Stimulated activated CD8-positive, alpha-beta memory T cell treated with anti-CD3 and anti-CD28 coated beads, Interleukin-15, amount 100 ng/mL, for 1 hour (primary cell): ENCODE data around the gene ARSK.

Experiments
- DNase-seq: peaks from one replicate; pipeline ENCODE4 v3.0.0-alpha.2; 2020; ENCODE audit warnings: low read depth

Gene ARSK

DNA sequence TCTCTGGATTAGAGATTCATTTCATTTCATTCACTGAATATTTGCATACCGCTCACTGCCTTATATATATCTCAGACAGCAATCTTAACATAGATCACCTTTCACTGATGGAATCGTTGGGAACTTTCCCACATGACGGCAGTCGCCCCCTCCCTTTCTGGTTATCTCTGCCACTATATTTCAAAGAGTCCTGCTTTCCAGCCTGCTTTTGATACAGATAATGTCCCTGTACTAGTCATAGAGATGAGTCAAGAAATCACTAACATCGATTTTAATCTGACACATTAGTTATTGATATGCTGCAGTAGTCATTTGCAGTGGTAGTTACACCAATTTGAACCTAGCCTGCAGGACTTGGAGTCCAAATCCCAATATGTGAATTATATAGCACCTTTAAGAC, 8.5 kb downstream of the ARSK start:
- DNase-seq = no peak

DNA sequence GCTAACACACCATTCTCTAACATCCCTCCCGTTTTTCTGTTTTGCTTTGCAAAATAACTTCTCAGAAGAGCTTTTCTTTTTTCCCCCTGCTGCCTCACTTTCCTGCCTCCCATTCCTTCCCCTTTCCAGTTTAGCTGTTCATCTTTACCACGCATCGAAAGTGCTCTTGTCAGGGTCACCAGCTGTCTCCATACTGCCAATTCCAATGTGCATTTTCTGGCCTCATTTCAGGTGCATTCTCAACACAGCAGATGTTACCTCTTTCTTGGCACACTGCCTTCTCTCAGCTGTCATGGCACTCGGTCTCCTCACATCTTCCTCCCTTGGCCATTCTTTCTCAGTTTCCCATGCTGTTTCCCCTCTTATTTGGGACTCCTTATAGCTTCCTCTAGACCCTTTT, 9.5 kb downstream of the ARSK start:
- DNase-seq = no peak

DNA sequence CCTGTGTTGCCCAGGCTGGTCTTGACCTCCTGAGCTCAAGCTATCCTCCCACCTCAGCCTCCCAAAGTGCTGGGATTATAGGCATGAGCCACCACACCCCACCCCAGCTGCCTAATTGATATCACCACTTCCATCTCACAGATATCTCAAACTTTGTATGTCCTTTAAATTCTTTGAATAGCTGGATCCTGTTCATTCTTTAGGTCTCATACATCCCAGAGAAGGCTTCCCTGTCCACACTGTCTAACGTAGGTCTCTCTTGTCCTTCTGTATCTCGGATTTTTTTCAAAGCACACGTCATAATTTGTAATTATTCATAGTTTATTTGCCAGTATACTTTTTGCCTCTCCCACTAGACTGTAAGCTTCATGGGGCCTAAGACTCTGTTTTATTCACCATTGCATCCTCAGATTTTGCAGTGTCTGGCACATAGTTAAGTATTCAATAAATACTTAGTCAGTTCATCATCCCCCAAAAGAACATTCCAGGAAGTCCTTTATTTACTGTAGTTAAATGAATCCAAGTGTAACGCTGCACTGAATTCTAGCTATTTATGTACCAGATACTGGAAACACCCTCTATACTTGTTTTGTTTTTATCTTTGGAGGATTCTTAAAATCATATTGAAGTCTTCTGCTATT, 10.5 kb downstream of the ARSK start:
- DNase-seq = no peak

DNA sequence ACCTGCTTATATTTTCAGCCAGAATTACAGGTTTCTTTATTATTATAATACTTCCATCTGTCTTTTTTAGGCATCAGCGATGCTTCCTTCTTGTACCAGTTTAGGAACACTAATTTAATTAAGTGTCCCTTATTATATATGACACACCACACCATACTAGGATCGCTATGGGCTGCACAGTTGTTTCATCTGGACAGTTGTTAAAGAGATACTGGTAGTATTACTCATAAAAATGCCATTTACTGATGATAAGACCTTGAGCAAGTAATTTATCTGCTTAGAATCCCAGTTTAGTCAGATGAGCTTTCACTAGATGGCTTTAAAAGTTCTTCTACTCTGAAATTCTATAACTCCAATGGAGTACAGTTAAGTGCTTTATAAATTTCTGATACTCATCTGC, 17.1 kb downstream of the ARSK start:
- DNase-seq = no peak

DNA sequence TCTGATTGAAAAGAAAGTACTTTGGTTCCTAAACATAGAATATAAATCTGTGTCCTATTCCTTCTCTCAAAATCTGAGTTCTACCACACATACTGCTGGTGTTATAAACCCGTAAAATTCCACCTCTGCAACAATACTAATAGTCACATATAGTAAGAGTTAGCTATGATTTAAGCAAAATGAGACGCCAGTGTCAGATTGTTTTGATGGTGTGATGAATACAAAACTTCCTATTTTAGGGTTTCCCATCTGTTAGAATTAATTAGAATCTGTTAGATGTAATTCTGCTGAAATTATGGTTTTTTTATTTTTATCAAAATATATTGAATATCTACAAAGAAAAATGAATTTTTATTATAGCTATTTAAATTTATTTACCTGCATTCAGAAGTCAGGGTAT, 26.7 kb downstream of the ARSK start:
- DNase-seq = no peak

DNA sequence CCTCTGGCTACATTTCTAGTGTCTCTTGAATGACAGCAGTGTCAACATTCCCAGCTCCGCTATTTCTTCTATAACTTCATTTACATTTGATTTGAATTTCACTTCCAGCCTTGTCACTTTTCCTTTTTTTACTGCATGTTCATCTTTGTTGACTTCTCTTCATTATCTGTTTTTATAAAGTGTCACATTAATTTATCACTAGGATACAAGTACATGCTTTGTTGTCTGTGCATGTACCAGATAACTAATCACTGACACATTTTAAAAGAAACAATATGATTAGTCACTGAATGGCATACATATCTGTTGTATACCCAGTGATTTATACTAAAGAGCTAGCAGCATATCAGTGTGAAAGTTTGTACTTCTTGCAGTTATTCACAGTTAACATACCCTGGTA, 29.1 kb downstream of the ARSK start:
- DNase-seq = no peak

GRCh38 chr5:95590880-95591279, 36.0 kb downstream of the ARSK start:
- no peak for DNase-seq

- DNase-seq = no peak
Observed at GRCh38 chr5:95591490-95591901, 36.6 kb downstream of the ARSK start.

DNA sequence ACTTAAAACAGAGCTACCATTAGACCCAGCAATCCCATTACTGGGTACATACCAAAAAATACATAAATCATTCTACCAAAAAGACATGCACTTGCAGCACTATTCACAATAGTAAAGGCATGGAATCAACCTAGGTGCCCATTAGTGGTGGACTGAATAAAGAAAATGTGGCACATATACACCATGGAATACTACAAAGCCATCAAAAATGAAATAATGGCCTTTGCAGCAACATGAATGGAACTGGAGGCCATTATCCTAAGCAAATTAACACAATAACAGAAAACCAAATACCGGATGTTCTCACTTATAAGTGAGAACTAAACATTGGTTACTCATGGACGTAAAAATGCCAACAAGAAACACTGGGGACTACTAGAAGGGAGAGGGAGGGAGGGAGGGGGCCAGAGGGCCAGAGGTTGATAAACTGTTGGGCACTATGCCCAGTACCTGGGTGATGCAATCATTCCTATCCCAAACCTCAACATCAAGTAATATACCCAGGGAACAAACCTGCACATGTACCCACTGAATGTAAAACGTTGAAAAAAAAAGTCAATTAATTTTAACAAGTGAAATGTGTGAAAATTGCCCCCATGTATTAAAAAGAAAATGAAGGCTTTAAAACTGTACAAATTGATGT, 40.5 kb downstream of the ARSK start:
- no peak for DNase-seq

GRCh38 chr5:95599252-95599651, 44.4 kb downstream of the ARSK start:
- DNase-seq = no peak

DNA sequence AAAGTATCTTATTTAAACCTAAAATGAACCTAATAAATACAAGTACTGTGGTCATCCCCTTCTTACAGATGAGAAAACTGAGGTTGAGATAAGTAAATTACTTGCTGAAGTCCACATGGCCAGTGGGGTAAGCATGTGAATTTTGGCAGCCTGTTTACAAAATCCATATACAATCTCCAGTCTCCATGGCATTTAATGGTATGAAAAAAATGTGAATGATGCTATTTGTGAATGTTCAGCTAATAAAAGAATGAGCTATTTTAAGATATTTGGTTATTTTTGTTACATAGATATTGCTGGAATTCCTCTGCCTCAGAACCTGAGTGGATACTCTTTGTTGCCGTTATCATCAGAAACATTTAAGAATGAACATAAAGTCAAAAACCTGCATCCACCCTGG, 45.7 kb downstream of the ARSK start:
- no peak for DNase-seq

- no peak for DNase-seq
Observed at GRCh38 chr5:95605786-95606185, 50.9 kb downstream of the ARSK start.

DNA sequence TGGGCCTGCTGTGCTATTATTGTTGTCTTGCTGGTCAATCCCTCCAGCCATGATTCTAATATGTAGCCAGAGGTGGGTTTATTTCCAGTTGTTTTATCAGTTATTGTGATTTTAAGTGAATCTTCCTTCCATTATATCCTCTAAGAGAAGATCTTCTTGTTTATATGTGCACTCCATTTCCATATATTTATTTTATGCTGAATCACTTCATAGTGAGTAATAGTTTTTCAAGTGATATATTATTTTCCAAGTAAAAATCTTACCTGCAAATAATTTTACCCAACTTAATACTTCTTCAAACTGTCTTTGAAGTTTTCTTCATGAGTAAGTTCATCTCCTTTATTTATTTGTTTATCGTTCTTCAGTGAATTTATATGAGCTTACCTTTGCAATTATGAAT, 51.5 kb downstream of the ARSK start:
- no peak for DNase-seq

GRCh38 chr5:95609711-95610110, 54.8 kb downstream of the ARSK start:
- no peak for DNase-seq

DNA sequence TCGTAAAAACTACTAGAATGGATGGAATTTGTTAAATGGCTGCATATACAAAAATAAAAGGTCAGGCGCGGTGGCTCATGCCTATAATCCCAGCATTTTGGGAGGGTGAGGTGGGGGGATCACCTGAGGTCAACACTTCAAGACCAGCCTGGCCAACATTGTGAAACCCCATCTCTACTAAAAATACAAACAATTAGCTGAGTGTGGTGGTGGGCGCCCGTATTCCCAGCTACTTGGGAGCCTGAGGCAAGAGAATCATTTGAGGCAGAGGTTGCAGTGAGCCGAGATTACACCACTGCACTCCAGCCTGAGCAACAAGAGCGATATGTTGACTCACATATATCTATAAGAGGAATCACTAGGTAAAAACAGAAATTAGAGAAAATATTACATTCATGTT, 55.6 kb downstream of the ARSK start:
- DNase-seq = no peak

GRCh38 chr5:95611396-95611795, 56.5 kb downstream of the ARSK start:
- DNase-seq = no peak

DNA sequence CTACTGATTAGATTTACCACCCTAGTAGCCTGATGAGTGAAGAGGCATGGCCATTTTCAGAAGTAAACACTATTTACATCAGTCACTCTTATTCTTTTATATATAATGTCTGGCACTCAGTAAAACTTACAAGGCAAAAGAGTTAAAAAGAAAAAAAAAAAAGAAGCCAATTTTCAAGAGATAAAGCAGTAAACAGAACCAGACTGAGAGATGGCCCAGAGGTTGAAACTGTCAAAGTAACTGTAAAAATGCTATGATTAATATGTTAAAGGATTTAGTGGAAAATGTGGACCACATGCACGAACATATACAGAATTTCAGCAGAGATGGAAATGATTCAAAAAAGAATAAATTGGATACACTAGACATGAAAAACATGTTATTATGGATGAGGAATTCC, 58.6 kb downstream of the ARSK start:
- DNase-seq = no peak

- no peak for DNase-seq
Observed at GRCh38 chr5:95615164-95615467, 60.2 kb downstream of the ARSK start.

GRCh38 chr5:95617057-95617456, 62.2 kb downstream of the ARSK start:
- no peak for DNase-seq

DNA sequence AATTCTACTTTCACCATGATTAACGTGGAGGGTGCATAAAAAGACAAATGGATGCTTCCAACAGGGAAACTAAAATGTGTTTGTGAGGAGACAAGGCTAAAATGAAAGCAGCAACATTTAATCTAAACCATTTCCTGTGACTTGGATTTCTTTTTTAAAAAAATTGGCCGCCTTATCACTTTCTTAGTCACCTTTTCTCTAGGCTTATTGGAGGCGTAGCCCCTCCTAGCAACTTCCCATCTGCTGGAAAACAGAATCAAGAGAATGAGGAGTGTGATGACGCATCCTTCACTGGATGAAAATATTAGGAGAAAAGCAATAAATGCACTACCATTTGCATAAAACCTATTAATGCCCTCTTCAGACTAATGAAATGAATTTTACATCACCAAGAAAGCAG, 64.2 kb downstream of the ARSK start:
- no peak for DNase-seq

DNA sequence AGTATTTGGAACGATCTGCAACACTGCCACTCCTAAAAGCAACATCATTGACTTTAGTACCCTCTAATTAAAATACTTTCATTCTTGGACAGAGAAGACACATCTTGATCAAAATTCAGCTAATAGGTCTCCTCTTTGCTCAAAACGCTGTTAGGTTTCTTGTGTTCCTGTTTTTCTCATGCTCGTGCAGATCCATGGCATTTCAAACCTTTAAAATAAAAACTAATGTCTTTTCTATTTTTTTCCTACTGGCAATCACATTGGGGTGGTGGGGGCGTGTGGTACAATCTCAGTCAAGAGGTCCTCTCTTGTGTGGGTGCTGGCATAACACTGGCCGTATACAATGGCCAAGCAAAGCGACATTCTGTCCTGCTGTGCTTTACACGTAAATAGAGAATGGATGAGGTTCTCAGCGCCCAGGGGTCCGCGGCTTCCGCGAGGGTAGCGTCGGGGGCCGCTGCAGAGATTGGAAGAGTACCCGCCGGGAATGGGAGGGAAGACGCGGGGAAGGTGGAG, 64.7 kb downstream of the ARSK start:
- no peak for DNase-seq

GRCh38 chr5:95620030-95620869, 65.3 kb downstream of the ARSK start, which contains the start of gene GPR150:
TSS of gene GPR150 (plus strand) at chr5:95620087. CDS start at chr5:95620276, 189 bp downstream.
- peak; percentile 15 for DNase-seq
